ENCODE measurements around the gene TEC.

- TF ChIP-seq GATA2 (IDR thresholded peaks at IDR 0.05; ENCODE audit: low read depth, low read length) (no peak), GATA3 (IDR thresholded peaks at IDR 0.05; ENCODE audit: low read depth, low read length) (no peak)
Measured at GRCh38 chr4:48228949-48229348, 40.7 kb downstream of the TEC start.

Measured in SH-SY5Y (cell line).